ENCODE measurements around the gene MICAL2. TPM values are rescaled to one million over a fixed set of nuclear protein-coding genes. Genes with fewer than 3 reads are reported as not detected.
A peak's percentile ranks its signal among the peaks of the same experiment; 100 is the strongest.

Gene MICAL2
- total RNA-seq, 1 experiment from 2014 or later: 151 TPM

DNA sequence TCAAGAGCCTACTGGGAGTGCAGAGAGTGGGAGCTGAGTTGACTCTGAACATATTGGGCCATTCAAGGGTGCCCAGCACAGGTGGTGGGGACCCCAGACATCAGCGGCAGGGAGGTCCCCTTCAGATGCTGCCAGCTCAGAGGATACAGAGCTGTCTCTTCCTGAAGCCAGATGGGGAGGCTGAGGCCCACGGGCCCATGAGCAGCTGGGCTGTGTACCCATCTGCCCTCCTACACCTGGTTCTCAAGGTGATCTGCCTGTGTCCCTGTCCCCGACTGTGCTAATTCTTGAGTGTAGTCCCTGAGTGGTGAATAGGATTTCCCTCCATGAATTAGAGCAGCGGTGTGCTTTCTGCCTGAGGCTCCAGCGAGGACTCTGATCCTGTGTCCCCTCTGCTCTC, 76.3 kb downstream of the MICAL2 start:
- no peaks in the 10 kb centered on the region for H3K27me3 Mint-ChIP-seq (ENCODE audit: insufficient read depth, unreplicated experiment)
- peaks cover 16% of the 10 kb centered on the region for H3K36me3 Mint-ChIP-seq (ENCODE audit: insufficient read depth, unreplicated experiment)
- no TSS peak for BruUV-seq (replicated peaks)
- peak overlapping the region; percentile 77 for H3K27ac Mint-ChIP-seq (ENCODE audit: low read depth, unreplicated experiment)
- H3K9me3 Mint-ChIP-seq (ENCODE audit: unreplicated experiment): no peaks in the 10 kb centered on the region
- CTCF ChIA-PET: interaction anchor here (0.6 kb wide), 1 partner anchor 742 kb away, joined by 3 read pairs; no protein-coding TSS in a partner anchor
- H3K4me1 Mint-ChIP-seq (ENCODE audit: insufficient read depth, unreplicated experiment): peaks cover 49% of the 10 kb centered on the region
- intact Hi-C loops (cut with micrococcal nuclease): no loop called here
- DNase-seq (ENCODE audit: unreplicated experiment): no peak
- no peak overlapping the region for H3K4me3 Mint-ChIP-seq (ENCODE audit: unreplicated experiment)
- POLR2A ChIA-PET: interaction anchor here (0.6 to 1.1 kb wide), 2 partner anchors 62 to 120 kb away, joined by 3 read pairs; no protein-coding TSS in a partner anchor
- TF ChIP-seq, protein P1, sequence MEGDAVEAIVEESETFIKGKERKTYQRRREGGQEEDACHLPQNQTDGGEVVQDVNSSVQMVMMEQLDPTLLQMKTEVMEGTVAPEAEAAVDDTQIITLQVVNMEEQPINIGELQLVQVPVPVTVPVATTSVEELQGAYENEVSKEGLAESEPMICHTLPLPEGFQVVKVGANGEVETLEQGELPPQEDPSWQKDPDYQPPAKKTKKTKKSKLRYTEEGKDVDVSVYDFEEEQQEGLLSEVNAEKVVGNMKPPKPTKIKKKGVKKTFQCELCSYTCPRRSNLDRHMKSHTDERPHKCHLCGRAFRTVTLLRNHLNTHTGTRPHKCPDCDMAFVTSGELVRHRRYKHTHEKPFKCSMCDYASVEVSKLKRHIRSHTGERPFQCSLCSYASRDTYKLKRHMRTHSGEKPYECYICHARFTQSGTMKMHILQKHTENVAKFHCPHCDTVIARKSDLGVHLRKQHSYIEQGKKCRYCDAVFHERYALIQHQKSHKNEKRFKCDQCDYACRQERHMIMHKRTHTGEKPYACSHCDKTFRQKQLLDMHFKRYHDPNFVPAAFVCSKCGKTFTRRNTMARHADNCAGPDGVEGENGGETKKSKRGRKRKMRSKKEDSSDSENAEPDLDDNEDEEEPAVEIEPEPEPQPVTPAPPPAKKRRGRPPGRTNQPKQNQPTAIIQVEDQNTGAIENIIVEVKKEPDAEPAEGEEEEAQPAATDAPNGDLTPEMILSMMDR (IDR thresholded peaks at IDR 0.05; ENCODE audit: unreplicated experiment): no peak

DNA sequence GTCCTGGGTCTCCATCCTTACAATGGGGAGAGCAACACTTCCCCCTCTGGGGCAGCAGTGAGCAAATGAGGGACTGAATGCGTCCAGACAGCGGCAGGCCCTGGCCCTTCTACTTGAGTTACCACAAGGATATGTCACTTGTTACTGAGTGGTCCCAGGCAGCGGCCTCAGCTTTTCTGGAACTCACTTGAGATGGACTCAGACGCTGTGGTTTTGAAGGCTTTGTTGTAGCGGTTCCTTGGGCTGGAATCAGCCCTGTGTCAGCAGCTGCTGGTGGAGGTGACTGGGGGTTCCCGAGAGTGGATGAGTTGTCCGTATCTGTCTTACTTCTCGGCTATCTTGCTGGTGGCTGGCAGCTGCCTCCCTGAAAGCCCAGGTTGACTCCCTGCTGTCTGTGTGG, 77.0 kb downstream of the MICAL2 start:
- no TSS peak for BruUV-seq (replicated peaks)
- TF ChIP-seq, protein P1 (IDR thresholded peaks at IDR 0.05; ENCODE audit: unreplicated experiment): no peak
- intact Hi-C loops (cut with micrococcal nuclease): no loop called here
- ChIA-PET CTCF (interaction anchor here (0.6 kb wide), 1 partner anchor 741 kb away, joined by 3 read pairs; no protein-coding TSS in a partner anchor), POLR2A (interaction anchor here (0.6 to 1.1 kb wide), 2 partner anchors 63 to 120 kb away, joined by 3 read pairs; no protein-coding TSS in a partner anchor)
- no peak for DNase-seq (ENCODE audit: unreplicated experiment)
- H3K36me3 Mint-ChIP-seq (ENCODE audit: insufficient read depth, unreplicated experiment): peaks cover 16% of the 10 kb centered on the region
- H3K4me3 Mint-ChIP-seq (ENCODE audit: unreplicated experiment): no peak overlapping the region
- H3K27ac Mint-ChIP-seq (ENCODE audit: low read depth, unreplicated experiment): peak overlapping the region; percentile 77
- H3K4me1 Mint-ChIP-seq (ENCODE audit: insufficient read depth, unreplicated experiment): peaks cover 47% of the 10 kb centered on the region
- H3K9me3 Mint-ChIP-seq (ENCODE audit: unreplicated experiment): no peaks in the 10 kb centered on the region
- no peaks in the 10 kb centered on the region for H3K27me3 Mint-ChIP-seq (ENCODE audit: insufficient read depth, unreplicated experiment)

DNA sequence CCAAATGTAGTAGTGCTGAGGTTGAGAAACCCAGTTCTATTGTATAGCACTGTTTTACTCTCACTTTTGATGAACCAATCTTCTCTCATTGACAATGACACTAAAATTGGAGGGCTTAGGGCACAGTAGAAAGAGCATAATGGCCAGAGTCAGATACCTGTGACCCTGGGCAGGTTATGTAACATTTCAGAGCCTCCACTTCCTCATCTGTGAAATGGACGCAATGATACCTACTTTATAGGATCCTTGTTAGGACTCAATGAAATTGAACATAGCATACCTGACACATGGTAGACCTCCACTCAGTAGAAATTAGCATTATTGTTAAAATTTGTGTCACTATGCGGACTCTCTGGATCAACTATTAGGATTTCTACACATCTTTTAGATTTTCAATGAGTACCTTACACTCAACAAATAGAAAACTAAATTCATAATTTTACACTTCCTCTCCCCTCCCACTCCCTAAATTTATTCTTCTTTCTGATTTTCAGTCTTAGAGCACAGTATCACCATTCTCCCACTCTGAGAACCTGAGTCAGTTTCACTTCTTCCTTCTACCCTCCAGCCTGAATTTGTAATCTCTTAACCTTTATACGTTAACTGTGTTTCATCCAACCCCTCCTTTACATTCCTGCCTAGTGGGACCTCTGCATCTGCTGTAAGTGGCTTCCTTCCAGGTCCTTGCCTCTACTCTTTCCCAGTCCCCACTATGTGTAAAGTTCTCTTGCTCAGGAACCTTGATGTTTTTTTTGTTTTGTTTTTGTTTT, 78.3 kb downstream of the MICAL2 start:
- peak overlapping the region; percentile 85 for H3K27ac Mint-ChIP-seq (ENCODE audit: low read depth, unreplicated experiment)
- peaks cover 16% of the 10 kb centered on the region for H3K36me3 Mint-ChIP-seq (ENCODE audit: insufficient read depth, unreplicated experiment)
- intact Hi-C loops (cut with micrococcal nuclease): loop anchor here (1.0 kb wide), 1 partner anchor 21 kb away; no protein-coding TSS in a partner anchor
- peaks cover 38% of the 10 kb centered on the region for H3K4me1 Mint-ChIP-seq (ENCODE audit: insufficient read depth, unreplicated experiment)
- ChIA-PET POLR2A (interaction anchor here (0.6 to 4.0 kb wide), 12 partner anchors 10 to 122 kb away, joined by 3 to 95 read pairs (median 8); partner anchors contain the start of gene MICAL2), CTCF (interaction anchor here (0.6 to 1.7 kb wide), 5 partner anchors 9 to 79 kb away, joined by 3 to 5 read pairs (median 5); no protein-coding TSS in a partner anchor)
- TF ChIP-seq, protein P1 (IDR thresholded peaks at IDR 0.05; ENCODE audit: unreplicated experiment): no peak
- no peaks in the 10 kb centered on the region for H3K27me3 Mint-ChIP-seq (ENCODE audit: insufficient read depth, unreplicated experiment)
- BruUV-seq (replicated peaks): TSS peak; percentile 90
- DNase-seq (ENCODE audit: unreplicated experiment): no peak
- H3K4me3 Mint-ChIP-seq (ENCODE audit: unreplicated experiment): no peak overlapping the region
- H3K9me3 Mint-ChIP-seq (ENCODE audit: unreplicated experiment): no peaks in the 10 kb centered on the region

DNA sequence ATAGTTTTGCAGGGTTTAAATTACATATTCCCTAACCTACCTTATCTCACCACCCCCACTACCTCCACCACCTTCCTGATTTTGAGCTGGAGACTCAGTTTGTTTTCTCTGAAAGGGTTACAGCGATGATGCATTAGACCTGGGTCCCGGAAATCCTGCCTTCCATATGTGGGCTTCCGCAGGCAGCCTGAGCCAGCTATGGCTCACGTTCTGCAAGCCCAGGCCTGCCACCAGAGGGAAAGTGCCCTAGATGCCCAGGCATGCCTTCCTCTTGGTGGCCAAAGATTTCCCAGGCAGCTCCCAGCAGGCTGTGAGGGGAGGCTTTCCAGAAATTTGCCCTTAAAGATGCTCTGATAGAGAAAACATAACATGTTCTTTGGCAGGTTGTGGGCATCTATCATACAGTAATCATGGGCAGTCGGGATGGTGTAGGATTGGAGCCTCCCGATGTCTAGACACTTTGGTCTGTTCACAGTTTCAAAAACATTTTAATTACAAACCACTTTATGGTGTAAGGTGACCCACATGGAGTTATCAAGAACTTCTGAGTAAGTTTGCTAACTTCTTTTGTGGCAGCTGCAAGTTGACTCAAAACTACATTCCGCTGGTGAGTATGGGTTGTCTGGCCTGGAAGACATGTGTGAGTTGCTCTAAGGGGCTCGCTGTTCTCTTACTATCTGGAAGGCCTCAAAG, 79.3 kb downstream of the MICAL2 start:
- peaks cover 38% of the 10 kb centered on the region for H3K4me1 Mint-ChIP-seq (ENCODE audit: insufficient read depth, unreplicated experiment)

More for the DNA sequence above, 79.3 kb downstream of the MICAL2 start:
- TF ChIP-seq, protein P1 (IDR thresholded peaks at IDR 0.05; ENCODE audit: unreplicated experiment): peak; percentile 30
- intact Hi-C loops (cut with micrococcal nuclease): loop anchor here (1.0 kb wide), 1 partner anchor 22 kb away; no protein-coding TSS in a partner anchor
- CTCF ChIA-PET: interaction anchor here (0.8 to 1.7 kb wide), 6 partner anchors 10 to 123 kb away, joined by 3 to 5 read pairs (median 5); no protein-coding TSS in a partner anchor
- POLR2A ChIA-PET: interaction anchor here (0.5 to 4.0 kb wide), 22 partner anchors 11 to 258 kb away, joined by 3 to 95 read pairs (median 4); partner anchors contain the start of gene MICAL2
- no TSS peak for BruUV-seq (replicated peaks)
- H3K4me3 Mint-ChIP-seq (ENCODE audit: unreplicated experiment): peak overlapping the region; percentile 28
- no peaks in the 10 kb centered on the region for H3K9me3 Mint-ChIP-seq (ENCODE audit: unreplicated experiment)
- H3K27me3 Mint-ChIP-seq (ENCODE audit: insufficient read depth, unreplicated experiment): no peaks in the 10 kb centered on the region
- DNase-seq (ENCODE audit: unreplicated experiment): peak; percentile 93
- H3K36me3 Mint-ChIP-seq (ENCODE audit: insufficient read depth, unreplicated experiment): peaks cover 16% of the 10 kb centered on the region
- peak overlapping the region; percentile 85 for H3K27ac Mint-ChIP-seq (ENCODE audit: low read depth, unreplicated experiment)

All from MCF 10A (cell line).